Activated CD8-positive, alpha-beta T cell treated with anti-CD3 and anti-CD28 coated beads for 36 hours (primary cell): Measurements from ENCODE around the gene ADAD2. TPM values are rescaled to one million over a fixed set of nuclear protein-coding genes. Genes with fewer than 3 reads are reported as not detected.
A peak's percentile ranks its signal among the peaks of the same experiment; 100 is the strongest.

ENCODE experiments used
- ATAC-seq: fragments of 200-7000 bp; cut with Tn5 transposase; one replicate; pipeline ENCODE4 v1.10.0; 2021; ENCODE audit warnings: mild to moderate bottlenecking, moderate library complexity
- CTCF ChIA-PET: fragments of 350-600 bp; sonication (Branson Sonifier 250); formaldehyde crosslinking; loops from one replicate; lab custom pipeline; 2021; ENCODE audit warnings: antibody characterized with exemption; lab: Charles Lee
- POLR2A ChIA-PET: fragments of 350-600 bp; sonication (Branson Sonifier 250); formaldehyde crosslinking; loops from one replicate; lab custom pipeline; 2021; ENCODE audit warnings: antibody characterized with exemption; lab: Charles Lee
- DNase-seq: peaks from one replicate; pipeline ENCODE4 v3.0.0-alpha.2; 2020
- H3K27ac Mint-ChIP-seq: one replicate; pipeline ENCODE4 v1.8.0; 2021; ENCODE audit warnings: mild to moderate bottlenecking, mixed read lengths
- H3K27me3 Mint-ChIP-seq: one replicate; pipeline ENCODE4 v1.8.0; 2021; ENCODE audit warnings: mixed read lengths
- H3K36me3 Mint-ChIP-seq: one replicate; pipeline ENCODE4 v1.8.0; 2021; ENCODE audit warnings: low read depth, mixed read lengths
- H3K4me1 Mint-ChIP-seq: one replicate; pipeline ENCODE4 v1.8.0; 2021; ENCODE audit warnings: low read depth, mixed read lengths
- H3K4me3 Mint-ChIP-seq: one replicate; pipeline ENCODE4 v1.8.0; 2021; ENCODE audit warnings: mild to moderate bottlenecking, moderate library complexity, mixed read lengths
- H3K9me3 Mint-ChIP-seq: one replicate; pipeline ENCODE4 v1.8.0; 2021; ENCODE audit warnings: mixed read lengths
- CTCF ChIP-seq: fragments of 200-600 bp; IDR thresholded peaks from one replicate; pipeline ENCODE4 v1.8.0; 2022; ENCODE audit warnings: antibody characterized with exemption, mild to moderate bottlenecking
- intact Hi-C: fragments of 100-400 bp; cut with micrococcal nuclease; formaldehyde crosslinking; loops from one replicate; pipeline ENCODE4 v1.10.0; 2022
- total RNA-seq, 2 experiments: library from RNA; stranded (reverse); gene quantifications; one replicate each; pipeline ENCODE4 v1.2.3, GENCODE V29; 2021

ADAD2 gene
- total RNA-seq, 2 experiments from 2014 or later = 0.16 to 0.63 TPM

DNA sequence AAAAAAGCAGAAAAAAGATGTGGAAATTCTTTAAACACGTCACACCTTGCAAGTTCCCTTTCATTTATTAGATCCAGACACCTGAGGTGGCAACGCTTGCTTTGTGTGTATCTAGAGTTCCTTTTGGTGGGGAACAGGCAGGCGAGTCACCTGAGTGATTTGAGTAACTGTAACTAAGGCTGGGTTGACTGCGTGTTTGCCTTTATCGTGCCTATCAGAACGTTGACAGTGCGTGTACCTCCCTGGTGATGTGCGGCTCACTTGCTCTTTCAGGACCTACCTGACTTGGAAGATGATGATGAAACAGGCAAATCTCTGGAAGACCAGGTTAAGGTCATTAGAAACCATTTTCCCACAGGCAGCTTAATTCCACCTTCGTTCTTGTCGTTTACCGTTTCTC, 16.6 kb upstream of the ADAD2 start:
- TF ChIP-seq CTCF = no peak
- H3K4me1 Mint-ChIP-seq = peaks cover 16% of the 10 kb centered on the region
- intact Hi-C loops = loop anchor here (10.0 kb wide), 1 partner anchor 220 kb away; the partner anchor contains the start of gene OSGIN1
- ChIA-PET POLR2A (no interaction called here), CTCF (interaction anchor here (0.8 to 9.8 kb wide), 23 partner anchors 8 to 116 kb away, joined by 3 to 172 read pairs (median 6); partner anchors contain the start of genes ADAD2, DNAAF1, HSDL1 and MBTPS1)
- no peak for ATAC-seq
- no peaks in the 10 kb centered on the region for H3K9me3 Mint-ChIP-seq
- DNase-seq = no peak
- no peak overlapping the region for H3K27ac Mint-ChIP-seq
- no peak overlapping the region for H3K4me3 Mint-ChIP-seq
- H3K27me3 Mint-ChIP-seq = no peaks in the 10 kb centered on the region
- H3K36me3 Mint-ChIP-seq = no peaks in the 10 kb centered on the region

GRCh38 chr16:84175350-84176081, 15.4 kb upstream of the ADAD2 start:
- H3K9me3 Mint-ChIP-seq = no peaks in the 10 kb centered on the region
- no peaks in the 10 kb centered on the region for H3K27me3 Mint-ChIP-seq
- H3K36me3 Mint-ChIP-seq = no peaks in the 10 kb centered on the region
- intact Hi-C loops = loop anchor here (10.0 kb wide), 1 partner anchor 221 kb away; the partner anchor contains the start of gene OSGIN1
- H3K4me1 Mint-ChIP-seq = peaks cover 16% of the 10 kb centered on the region
- peak; percentile 83 for DNase-seq
- ATAC-seq = peak; percentile 97
- ChIA-PET POLR2A (interaction anchor here (0.6 to 1.8 kb wide), 8 partner anchors 10 to 90 kb away, joined by 3 to 6 read pairs (median 4); partner anchors contain the start of gene MBTPS1), CTCF (interaction anchor here (0.8 to 9.8 kb wide), 36 partner anchors 9 to 248 kb away, joined by 3 to 172 read pairs (median 5); partner anchors contain the start of genes ADAD2, DNAAF1, HSDL1 and MBTPS1)
- TF ChIP-seq CTCF = peak; percentile 92
- H3K27ac Mint-ChIP-seq = no peak overlapping the region
- H3K4me3 Mint-ChIP-seq = no peak overlapping the region

DNA sequence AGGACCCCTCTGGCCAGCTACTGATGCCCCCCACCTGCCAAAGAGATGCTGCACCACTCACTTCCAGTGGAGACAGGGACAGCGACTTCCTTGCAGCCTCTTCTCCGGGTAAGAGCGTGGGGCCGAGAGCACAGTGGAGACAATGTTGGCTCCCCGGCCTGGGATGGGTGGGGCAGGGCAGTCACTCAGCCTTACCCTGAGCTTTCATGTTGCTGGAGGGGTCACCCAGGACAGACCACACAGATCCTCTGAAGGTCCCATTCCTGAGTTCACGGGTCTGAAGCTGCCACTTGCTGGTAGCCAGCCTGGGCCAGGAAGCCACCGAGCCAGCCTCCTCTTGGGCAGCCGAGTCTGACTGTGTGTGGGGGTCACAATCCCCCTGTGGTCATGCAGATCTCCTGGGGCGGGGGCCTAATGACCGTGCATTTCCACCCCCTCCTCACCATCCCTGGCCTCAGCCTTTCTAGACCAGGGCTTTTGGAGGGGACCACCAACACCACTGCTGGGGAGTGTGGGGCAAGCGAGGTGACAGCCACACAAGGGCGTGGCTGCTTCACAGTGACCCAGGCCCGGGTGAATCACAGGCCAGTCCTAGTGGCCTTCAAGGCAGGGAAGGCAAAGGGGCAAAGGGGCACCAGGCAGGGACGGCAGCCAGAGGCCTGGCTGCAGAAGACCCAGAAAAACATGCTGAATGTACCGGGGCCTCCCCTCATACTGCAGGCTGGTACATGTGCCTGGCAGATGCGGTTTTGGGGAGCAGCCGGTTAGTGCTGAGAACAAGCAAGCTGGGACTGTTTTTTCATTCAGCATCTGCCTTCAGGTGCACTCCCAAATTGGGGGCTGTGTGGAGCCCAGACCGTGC, 14.5 kb upstream of the ADAD2 start:
- intact Hi-C loops = loop anchor here (10.0 kb wide), 1 partner anchor 222 kb away; the partner anchor contains the start of gene OSGIN1
- POLR2A ChIA-PET = interaction anchor here (0.6 to 1.8 kb wide), 8 partner anchors 11 to 91 kb away, joined by 3 to 6 read pairs (median 4); partner anchors contain the start of gene MBTPS1
- Mint-ChIP-seq H3K4me3 (no peak overlapping the region), H3K36me3 (peaks cover 3% of the 10 kb centered on the region), H3K27me3 (no peaks in the 10 kb centered on the region), H3K4me1 (peaks cover 16% of the 10 kb centered on the region), H3K9me3 (no peaks in the 10 kb centered on the region), H3K27ac (no peak overlapping the region)
- no peak for ATAC-seq
- CTCF ChIA-PET = interaction anchor here (0.8 to 9.8 kb wide), 26 partner anchors 10 to 222 kb away, joined by 3 to 172 read pairs (median 6); partner anchors contain the start of genes MBTPS1 and TAF1C
- no peak for TF ChIP-seq CTCF
- no peak for DNase-seq

GRCh38 chr16:84177741-84178073, 13.2 kb upstream of the ADAD2 start:
- POLR2A ChIA-PET = interaction anchor here (0.6 to 1.4 kb wide), 3 partner anchors 13 to 466 kb away, joined by 3 to 5 read pairs (median 4); partner anchors contain the start of genes ADAD2, DNAAF1 and HSDL1
- intact Hi-C loops = loop anchor here (10.0 kb wide), 1 partner anchor 223 kb away; the partner anchor contains the start of gene OSGIN1

More at GRCh38 chr16:84177741-84178073, 13.2 kb upstream of the ADAD2 start:
- Mint-ChIP-seq H3K9me3 (no peaks in the 10 kb centered on the region), H3K4me3 (no peak overlapping the region), H3K36me3 (peaks cover 6% of the 10 kb centered on the region), H3K27me3 (no peaks in the 10 kb centered on the region), H3K4me1 (peaks cover 16% of the 10 kb centered on the region), H3K27ac (peak overlapping the region; percentile 36)
- ATAC-seq (peak; percentile 27), DNase-seq (peak; percentile 38)
- CTCF ChIA-PET = interaction anchor here (0.9 to 9.8 kb wide), 5 partner anchors 8 to 221 kb away, joined by 3 to 172 read pairs (median 3); partner anchors contain the start of gene TAF1C
- no peak for TF ChIP-seq CTCF
